ENCODE results near the gene FANCC.

FANCC gene

GRCh38 chr9:95124582-95125367 lies 192.7 kb downstream of the FANCC start:
- DNase-seq (ENCODE audit: low read depth in 3 of 3) = no peak

DNA sequence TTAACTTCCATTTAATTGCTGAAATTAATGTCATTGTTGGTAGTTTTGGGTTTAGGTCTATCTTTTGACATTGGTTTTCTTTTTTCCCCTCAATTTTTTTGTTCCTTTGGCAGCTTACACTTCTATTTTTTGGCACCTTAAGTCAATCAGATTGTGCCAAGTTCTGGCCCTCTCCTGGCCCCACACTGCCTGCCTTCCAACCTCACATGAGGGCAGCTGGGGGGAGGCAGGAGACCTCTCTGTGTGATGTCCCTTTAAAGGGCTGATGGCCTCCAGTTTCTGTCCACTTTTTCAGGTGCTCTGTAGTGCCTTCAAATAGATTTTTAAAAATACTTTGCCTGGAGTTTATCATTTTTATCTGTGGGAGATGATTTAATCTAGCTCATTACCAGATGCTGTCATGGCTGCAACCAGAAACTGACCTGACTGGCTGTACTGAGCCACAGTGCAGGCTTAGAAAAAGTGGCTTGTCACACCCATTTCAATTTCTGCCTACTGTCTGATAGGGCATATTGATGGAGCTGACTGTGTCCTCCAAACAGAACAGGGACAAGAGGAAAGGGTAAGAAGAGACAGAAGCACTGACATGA lies 196.6 kb downstream of the FANCC start:
- DNase-seq (ENCODE audit: low read depth in 3 of 3) = no peak

GRCh38 chr9:95118596-95118995 lies 198.9 kb downstream of the FANCC start:
- DNase-seq (ENCODE audit: low read depth in 3 of 3) = no peak

DNA sequence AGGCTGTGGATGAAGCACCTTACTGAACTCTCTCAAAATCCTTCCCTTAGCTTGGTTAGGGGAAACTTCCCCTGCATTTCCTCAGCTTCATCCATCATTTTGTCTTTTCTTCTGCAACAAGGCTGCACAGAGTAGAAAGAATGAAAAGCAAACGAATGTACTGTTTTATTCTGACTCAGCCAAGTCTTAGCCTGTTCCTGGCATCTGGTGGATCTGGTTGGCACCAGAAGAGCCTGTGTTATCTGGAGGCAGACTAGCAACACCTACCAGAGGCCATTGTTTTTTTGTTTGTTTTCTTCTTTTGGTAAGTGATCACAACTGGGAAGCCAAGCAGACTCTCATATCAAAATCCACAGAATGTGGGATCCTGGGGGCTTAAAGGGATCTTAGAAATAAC lies 200.7 kb downstream of the FANCC start:
- no peak for DNase-seq (ENCODE audit: low read depth in 3 of 3)

DNA sequence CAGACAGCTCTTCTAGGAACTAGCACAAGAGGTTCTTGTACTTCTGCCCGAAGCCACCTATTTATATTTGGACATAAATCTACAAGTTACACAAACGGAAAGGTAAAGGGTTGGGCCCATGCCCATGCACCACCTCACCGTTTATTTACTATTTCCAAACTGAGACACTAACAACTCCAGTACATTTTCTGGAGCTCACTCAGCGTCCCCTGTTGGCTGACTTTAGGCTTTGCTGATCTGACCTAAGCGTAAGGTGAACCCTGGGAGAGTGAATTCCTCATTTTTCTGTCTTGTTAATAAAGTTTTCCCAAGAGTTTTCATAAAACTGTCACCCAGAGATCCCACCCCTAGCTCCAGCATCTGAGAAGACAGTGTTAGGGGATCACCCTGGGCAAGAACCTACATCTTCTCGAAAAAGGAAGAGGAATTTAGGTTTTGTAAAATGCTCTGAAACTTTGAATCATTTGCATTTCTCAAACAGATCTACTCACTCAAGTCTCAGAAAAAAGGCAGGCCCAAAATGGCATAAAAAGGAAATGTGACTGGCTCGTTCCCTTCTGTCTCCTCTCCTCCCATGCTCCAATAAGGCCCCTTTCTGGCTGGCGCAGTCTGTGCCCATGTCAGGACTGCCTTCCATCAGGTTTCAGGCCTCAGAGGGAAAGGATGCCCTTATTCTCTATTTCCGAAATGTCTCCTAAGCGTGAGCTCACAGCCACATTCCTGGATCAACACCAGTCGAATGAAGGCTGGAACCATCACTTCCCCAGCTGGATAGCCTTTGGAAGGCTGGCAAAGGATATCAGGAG lies 201.3 kb downstream of the FANCC start:
- DNase-seq (ENCODE audit: low read depth in 3 of 3) = no peak

- DNase-seq (ENCODE audit: low read depth in 3 of 3) = no peak
Observed at GRCh38 chr9:95115104-95115503, 202.4 kb downstream of the FANCC start.

- no peak for DNase-seq (ENCODE audit: low read depth in 3 of 3)
Observed at GRCh38 chr9:95112436-95113280, 204.9 kb downstream of the FANCC start.

DNA sequence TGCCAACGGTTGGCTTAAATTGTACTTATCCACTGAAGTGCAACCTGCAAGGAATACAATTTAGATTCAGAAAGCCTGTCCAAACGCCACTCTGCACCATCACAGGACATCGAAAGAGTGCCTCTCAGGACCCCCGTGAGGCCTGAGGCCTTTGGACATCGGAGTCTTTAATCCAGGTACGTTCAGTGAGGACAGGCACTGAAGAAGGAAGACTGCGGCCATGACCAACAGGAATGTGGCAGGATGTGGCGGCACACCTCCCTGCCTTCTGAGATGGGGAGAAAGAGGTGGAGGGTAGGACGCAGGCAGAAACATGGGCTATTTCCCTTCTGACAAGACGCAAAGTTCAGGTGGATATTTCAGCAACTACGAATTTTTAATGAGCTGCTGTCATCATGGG lies 205.8 kb downstream of the FANCC start:
- no peak for DNase-seq (ENCODE audit: low read depth in 3 of 3)

- no peak for DNase-seq (ENCODE audit: low read depth in 3 of 3)
Observed at GRCh38 chr9:95110921-95111525, 206.5 kb downstream of the FANCC start.

GRCh38 chr9:95109456-95109855 lies 208.1 kb downstream of the FANCC start:
- no peak for DNase-seq (ENCODE audit: low read depth in 3 of 3)

GRCh38 chr9:95108777-95109176 lies 208.7 kb downstream of the FANCC start:
- no peak for DNase-seq (ENCODE audit: low read depth in 3 of 3)

DNA sequence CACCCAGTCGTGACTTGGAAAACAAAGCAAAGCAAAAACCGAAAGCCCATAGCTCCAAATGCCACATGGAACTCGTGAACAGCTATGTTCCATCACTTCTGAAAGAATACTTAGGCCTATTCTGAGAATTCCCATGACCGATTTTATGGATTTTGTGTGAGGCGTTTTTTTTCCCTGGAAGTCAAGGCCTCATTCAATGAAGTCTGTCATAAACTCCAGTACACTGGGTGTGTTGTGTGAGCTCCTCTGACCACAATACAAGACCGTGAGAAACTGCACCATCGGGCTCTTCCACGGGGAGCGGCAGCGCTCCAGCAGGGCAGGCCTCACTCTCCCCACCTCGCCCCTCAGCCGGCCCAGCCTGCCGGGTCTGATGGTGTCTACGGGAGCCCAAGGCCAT lies 209.5 kb downstream of the FANCC start:
- DNase-seq (ENCODE audit: low read depth in 3 of 3) = no peak

GRCh38 chr9:95107001-95107749 lies 210.3 kb downstream of the FANCC start:
- no peak for DNase-seq (ENCODE audit: low read depth in 3 of 3)

DNA sequence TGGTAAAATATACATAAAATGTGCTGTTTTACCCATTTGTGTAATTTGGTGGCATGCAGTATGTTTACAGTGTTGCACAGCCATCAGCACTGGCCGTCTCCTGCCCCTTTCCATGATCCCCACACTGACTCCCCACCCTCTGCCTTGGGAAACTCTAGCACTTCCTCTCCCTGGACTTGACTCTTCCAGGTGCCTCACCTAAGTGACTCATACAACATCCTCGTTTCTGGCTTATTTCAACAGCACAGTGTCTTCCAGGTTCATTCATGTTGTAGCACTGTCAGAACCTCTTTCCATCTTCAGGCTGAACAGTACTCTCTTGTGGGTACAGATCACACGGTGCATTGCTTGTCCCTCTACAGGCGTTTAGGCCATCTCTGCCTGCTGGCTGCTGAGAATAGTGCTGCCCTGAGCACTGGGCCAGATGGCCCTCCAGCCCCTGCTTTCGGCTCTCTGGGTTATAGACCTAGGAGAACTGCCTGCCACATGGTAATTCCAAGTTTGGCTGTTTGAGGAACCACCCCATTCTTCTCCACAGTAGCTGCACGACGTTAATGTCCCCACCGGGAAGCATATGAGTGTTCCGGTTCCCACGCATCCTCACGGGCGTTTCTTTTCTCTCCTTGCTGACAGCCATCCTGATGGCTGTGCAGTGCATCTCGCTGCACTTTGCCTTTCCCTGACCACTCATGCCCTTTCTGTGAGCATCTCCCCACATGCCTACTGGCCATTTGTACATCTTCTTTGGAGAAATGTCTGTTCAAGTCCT lies 211.8 kb downstream of the FANCC start:
- DNase-seq (ENCODE audit: low read depth in 3 of 3) = no peak

DNA sequence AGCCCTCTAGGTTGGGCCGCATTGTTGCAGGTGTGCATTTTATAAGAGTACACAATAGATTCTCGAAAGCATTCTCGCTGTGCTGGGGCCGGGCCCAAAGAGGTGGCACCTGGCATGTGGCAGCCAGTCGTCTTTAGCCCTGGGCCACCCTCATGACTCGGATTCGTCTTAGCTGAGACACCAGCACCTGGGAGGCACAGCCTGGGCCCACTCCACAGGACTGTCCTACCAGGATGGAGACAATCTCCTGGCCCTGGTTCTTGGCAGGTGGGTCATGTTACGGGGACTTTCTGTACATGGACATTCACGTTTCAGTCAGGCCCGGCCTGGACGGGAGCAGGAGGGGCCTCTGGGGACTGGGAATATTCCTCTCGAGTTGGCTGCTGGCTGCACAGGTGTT lies 212.5 kb downstream of the FANCC start:
- no peak for DNase-seq (ENCODE audit: low read depth in 3 of 3)

DNA sequence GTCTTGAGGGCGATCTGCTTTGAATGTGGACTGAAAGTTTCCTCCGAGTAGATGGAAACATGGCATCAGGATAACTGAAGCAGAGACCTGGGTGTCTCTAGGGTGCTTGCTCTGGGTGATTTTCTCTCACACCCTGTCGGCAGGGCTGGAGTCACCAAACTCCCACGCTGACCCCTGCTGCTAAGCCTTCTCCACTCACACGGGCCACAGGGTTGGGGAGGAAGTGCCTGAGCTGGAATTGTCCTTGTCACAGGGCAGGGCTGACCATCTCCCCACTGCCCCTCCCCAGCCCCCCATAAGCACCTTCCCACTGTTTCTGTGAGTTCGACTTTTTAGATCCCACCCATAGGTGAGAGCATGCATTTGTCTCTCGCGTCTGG lies 212.9 kb downstream of the FANCC start:
- DNase-seq (ENCODE audit: low read depth in 3 of 3) = no peak

GRCh38 chr9:95103871-95104580 lies 213.5 kb downstream of the FANCC start:
- DNase-seq (ENCODE audit: low read depth in 3 of 3) = no peak

- no peak for DNase-seq (ENCODE audit: low read depth in 3 of 3)
Observed at GRCh38 chr9:95103281-95103771, 214.2 kb downstream of the FANCC start.

- DNase-seq (ENCODE audit: low read depth in 3 of 3) = no peak
Observed at GRCh38 chr9:95102572-95102971, 214.9 kb downstream of the FANCC start.
